HepG2 (cell line): Measurements from ENCODE around the gene PALM. TPM values are rescaled to one million over a fixed set of nuclear protein-coding genes. Genes with fewer than 3 reads are reported as not detected.

Experiments used
- CAMTA2 ChIP-seq: sonication (generic); formaldehyde crosslinking; IDR thresholded peaks from 2 replicates; pipeline ENCODE4 v1.4.0; 2020; ENCODE audit warnings: mild to moderate bottlenecking, missing genetic modification reagents, borderline replicate concordance
- FOXM1 ChIP-seq: sonication (generic); formaldehyde crosslinking; IDR thresholded peaks from 2 replicates; pipeline ENCODE4 v1.5.0; 2020; ENCODE audit warnings: missing genetic modification reagents
- KDM6A ChIP-seq: IDR thresholded peaks from 2 replicates; pipeline ENCODE4 v1.6.1; 2016; ENCODE audit warnings: low read depth
- MED1 ChIP-seq: sonication (generic); formaldehyde crosslinking; IDR thresholded peaks from 2 replicates; pipeline ENCODE4 v1.4.0; 2020; ENCODE audit warnings: missing genetic modification reagents
- MTF1 ChIP-seq: sonication (generic); formaldehyde crosslinking; IDR thresholded peaks from 2 replicates; pipeline ENCODE4 v1.5.0; 2020; ENCODE audit warnings: missing genetic modification reagents
- NPAS2 ChIP-seq: sonication (generic); formaldehyde crosslinking; IDR thresholded peaks from 2 replicates; pipeline ENCODE4 v1.8.0; 2022; ENCODE audit warnings: mild to moderate bottlenecking, missing genetic modification reagents, borderline replicate concordance
- PHB2 ChIP-seq: fragments of 450-650 bp; IDR thresholded peaks from 2 replicates; pipeline ENCODE4 v1.6.1; 2018; ENCODE audit not compliant: partially characterized antibody
- SMAD3 ChIP-seq: sonication (generic); formaldehyde crosslinking; IDR thresholded peaks from 2 replicates; pipeline ENCODE4 v1.4.0; 2020; ENCODE audit warnings: missing genetic modification reagents
- ZBTB7A ChIP-seq: sonication (generic); formaldehyde crosslinking; IDR thresholded peaks from 2 replicates; pipeline ENCODE4 v1.8.0; 2022; ENCODE audit warnings: mild to moderate bottlenecking, missing genetic modification reagents
- ZNF343 ChIP-seq: sonication (generic); formaldehyde crosslinking; IDR thresholded peaks from 2 replicates; pipeline ENCODE4 v1.4.0; 2020; ENCODE audit warnings: mild to moderate bottlenecking, missing genetic modification reagents
- ZNF44 ChIP-seq: sonication (generic); formaldehyde crosslinking; IDR thresholded peaks from 2 replicates; pipeline ENCODE4 v1.5.1; 2020; ENCODE audit warnings: mild to moderate bottlenecking, missing genetic modification reagents
- ZNF501 ChIP-seq: sonication (generic); formaldehyde crosslinking; IDR thresholded peaks from 2 replicates; pipeline ENCODE4 v1.5.1; 2020; ENCODE audit warnings: mild to moderate bottlenecking, moderate library complexity, missing genetic modification reagents
- ZNF530 ChIP-seq: sonication (generic); formaldehyde crosslinking; IDR thresholded peaks from 2 replicates; pipeline ENCODE4 v1.5.0; 2020; ENCODE audit warnings: low read depth, mild to moderate bottlenecking, missing genetic modification reagents
- polyA plus RNA-seq, 8 experiments: library from polyadenylated mRNA; depleted of rRNA in 3 of 8; stranded (reverse) in 7 of 8; unstranded in 1 of 8; fragments of >200 nt; fragmentation: Illumina TruSeq in 4 of 8; extraction: Trizol in 4 of 8; gene quantifications; 2 replicates each; pipeline versions ENCODE4 v1.2.1 to v1.2.3, GENCODE V29; 2011 to 2016; ENCODE audit warnings: low read depth in 4 of 8, missing spikeins in 1 of 8, mixed read lengths in 1 of 8; ENCODE audit not compliant: insufficient read depth in 1 of 8
- total RNA-seq, 5 experiments: library from RNA; depleted of rRNA; stranded (reverse); fragments of >200 nt; fragmentation: Illumina TruSeq; extraction: Trizol; gene quantifications; 2 replicates each; pipeline ENCODE4 v1.2.3, GENCODE V29; 2016; ENCODE audit warnings: low read depth in 1 of 5
- TF ChIP-seq, protein P1 (sequence below): sonication (generic); formaldehyde crosslinking; IDR thresholded peaks from 2 replicates; pipeline ENCODE4 v1.5.1; 2020; ENCODE audit warnings: missing genetic modification reagents, mild to moderate bottlenecking, borderline replicate concordance
- TF ChIP-seq, protein P2 (sequence below): sonication (generic); formaldehyde crosslinking; IDR thresholded peaks from 2 replicates; pipeline ENCODE4 v1.5.0; 2020; ENCODE audit warnings: missing genetic modification reagents
- TF ChIP-seq, protein P3 (sequence below): sonication (generic); formaldehyde crosslinking; IDR thresholded peaks from 2 replicates; pipeline ENCODE4 v1.4.0; 2020; ENCODE audit warnings: mild to moderate bottlenecking, missing genetic modification reagents
- TF ChIP-seq, protein P4 (sequence below), 2 experiments: sonication (generic) in 1 of 2; formaldehyde crosslinking in 1 of 2; IDR thresholded peaks; 2 replicates each; pipeline versions ENCODE4 v1.4.0 to v1.6.1; 2018 to 2020; ENCODE audit warnings: missing genetic modification reagents in 2 of 2, borderline replicate concordance in 1 of 2, low read depth in 1 of 2, mild to moderate bottlenecking in 1 of 2, missing biosample characterization in 1 of 2
- TF ChIP-seq, protein P5 (sequence below): sonication (generic); formaldehyde crosslinking; IDR thresholded peaks from 2 replicates; pipeline ENCODE4 v1.4.0; 2020; ENCODE audit warnings: mild to moderate bottlenecking, missing genetic modification reagents
- TF ChIP-seq, protein P6 (sequence below): sonication (generic); formaldehyde crosslinking; IDR thresholded peaks from 2 replicates; pipeline ENCODE4 v1.4.0; 2020; ENCODE audit warnings: missing genetic modification reagents

Gene PALM
- total and polyA plus RNA-seq, 2 of the 13 experiments (the other 11 are each of a cell fraction or from before 2014, with no cell fraction given), result 4.0 to 9.7 TPM

DNA sequence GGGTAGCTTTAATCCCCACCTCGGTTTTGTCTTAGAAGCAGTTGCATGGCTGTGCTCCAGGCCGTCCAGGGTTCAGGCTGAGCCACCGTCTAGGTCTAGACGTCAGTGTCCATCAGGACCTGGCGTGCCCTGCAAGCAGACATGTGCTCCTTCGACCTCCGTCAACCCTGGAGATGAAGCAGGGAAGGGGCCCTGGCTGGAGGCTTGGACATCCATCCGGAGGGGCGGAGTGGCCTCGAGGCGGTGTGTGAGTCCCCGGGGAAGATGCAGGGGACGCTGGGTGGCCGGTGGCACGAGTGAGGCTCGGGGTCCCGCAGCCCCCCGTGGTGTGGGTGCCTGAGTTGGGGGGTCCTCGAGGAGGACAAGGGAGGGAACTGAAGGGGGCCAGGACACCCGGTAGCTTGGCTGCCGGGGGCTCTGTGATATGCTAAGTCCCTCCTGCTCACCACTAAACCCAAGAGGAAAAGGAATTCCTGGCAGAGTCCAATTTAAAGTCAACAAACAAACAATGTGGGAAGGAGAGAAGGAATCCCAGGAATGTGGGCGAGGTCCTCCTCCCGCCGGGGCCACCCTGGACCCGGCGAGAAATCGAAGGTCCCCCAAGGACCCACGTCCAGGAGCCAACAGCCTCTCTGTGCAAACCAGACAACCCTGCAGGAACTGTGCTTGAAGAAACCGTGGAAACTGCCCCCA lies 73.6 kb downstream of the PALM start (continued):
- TF ChIP-seq, protein P1, sequence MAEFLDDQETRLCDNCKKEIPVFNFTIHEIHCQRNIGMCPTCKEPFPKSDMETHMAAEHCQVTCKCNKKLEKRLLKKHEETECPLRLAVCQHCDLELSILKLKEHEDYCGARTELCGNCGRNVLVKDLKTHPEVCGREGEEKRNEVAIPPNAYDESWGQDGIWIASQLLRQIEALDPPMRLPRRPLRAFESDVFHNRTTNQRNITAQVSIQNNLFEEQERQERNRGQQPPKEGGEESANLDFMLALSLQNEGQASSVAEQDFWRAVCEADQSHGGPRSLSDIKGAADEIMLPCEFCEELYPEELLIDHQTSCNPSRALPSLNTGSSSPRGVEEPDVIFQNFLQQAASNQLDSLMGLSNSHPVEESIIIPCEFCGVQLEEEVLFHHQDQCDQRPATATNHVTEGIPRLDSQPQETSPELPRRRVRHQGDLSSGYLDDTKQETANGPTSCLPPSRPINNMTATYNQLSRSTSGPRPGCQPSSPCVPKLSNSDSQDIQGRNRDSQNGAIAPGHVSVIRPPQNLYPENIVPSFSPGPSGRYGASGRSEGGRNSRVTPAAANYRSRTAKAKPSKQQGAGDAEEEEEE, result no peak
- TF ChIP-seq ZNF530 (no peak), SMAD3 (CRISPR knock-in tag) (no peak), ZNF501 (CRISPR knock-in tag) (no peak), CAMTA2 (CRISPR knock-in tag) (no peak), FOXM1 (CRISPR knock-in tag) (no peak), KDM6A (CRISPR knock-in tag) (peak; percentile 68), ZNF343 (CRISPR knock-in tag) (no peak), PHB2 (no peak), MED1 (peak; percentile 62), NPAS2 (no peak), MTF1 (CRISPR knock-in tag) (no peak), ZNF44 (CRISPR knock-in tag) (no peak), ZBTB7A (CRISPR knock-in tag) (peak; percentile 56; the same call in 1 of the 2 replicates)
- TF ChIP-seq, protein P2, sequence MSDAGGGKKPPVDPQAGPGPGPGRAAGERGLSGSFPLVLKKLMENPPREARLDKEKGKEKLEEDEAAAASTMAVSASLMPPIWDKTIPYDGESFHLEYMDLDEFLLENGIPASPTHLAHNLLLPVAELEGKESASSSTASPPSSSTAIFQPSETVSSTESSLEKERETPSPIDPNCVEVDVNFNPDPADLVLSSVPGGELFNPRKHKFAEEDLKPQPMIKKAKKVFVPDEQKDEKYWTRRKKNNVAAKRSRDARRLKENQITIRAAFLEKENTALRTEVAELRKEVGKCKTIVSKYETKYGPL (CRISPR knock-in tag), result no peak
- TF ChIP-seq, protein P3, sequence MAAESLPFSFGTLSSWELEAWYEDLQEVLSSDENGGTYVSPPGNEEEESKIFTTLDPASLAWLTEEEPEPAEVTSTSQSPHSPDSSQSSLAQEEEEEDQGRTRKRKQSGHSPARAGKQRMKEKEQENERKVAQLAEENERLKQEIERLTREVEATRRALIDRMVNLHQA (CRISPR knock-in tag), result no peak
- TF ChIP-seq, protein P4, sequence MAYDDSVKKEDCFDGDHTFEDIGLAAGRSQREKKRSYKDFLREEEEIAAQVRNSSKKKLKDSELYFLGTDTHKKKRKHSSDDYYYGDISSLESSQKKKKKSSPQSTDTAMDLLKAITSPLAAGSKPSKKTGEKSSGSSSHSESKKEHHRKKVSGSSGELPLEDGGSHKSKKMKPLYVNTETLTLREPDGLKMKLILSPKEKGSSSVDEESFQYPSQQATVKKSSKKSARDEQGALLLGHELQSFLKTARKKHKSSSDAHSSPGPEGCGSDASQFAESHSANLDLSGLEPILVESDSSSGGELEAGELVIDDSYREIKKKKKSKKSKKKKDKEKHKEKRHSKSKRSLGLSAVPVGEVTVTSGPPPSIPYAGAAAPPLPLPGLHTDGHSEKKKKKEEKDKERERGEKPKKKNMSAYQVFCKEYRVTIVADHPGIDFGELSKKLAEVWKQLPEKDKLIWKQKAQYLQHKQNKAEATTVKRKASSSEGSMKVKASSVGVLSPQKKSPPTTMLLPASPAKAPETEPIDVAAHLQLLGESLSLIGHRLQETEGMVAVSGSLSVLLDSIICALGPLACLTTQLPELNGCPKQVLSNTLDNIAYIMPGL (CRISPR knock-in tag; IDR thresholded peaks at IDR 0.05; ENCODE audit: borderline replicate concordance in 1 of 2, low read depth in 1 of 2), result peak in 1 of 2 experiments; percentile 28; a peak in 2 of 4 replicates
- TF ChIP-seq, protein P5, sequence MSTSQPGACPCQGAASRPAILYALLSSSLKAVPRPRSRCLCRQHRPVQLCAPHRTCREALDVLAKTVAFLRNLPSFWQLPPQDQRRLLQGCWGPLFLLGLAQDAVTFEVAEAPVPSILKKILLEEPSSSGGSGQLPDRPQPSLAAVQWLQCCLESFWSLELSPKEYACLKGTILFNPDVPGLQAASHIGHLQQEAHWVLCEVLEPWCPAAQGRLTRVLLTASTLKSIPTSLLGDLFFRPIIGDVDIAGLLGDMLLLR, result no peak
- TF ChIP-seq, protein P6, sequence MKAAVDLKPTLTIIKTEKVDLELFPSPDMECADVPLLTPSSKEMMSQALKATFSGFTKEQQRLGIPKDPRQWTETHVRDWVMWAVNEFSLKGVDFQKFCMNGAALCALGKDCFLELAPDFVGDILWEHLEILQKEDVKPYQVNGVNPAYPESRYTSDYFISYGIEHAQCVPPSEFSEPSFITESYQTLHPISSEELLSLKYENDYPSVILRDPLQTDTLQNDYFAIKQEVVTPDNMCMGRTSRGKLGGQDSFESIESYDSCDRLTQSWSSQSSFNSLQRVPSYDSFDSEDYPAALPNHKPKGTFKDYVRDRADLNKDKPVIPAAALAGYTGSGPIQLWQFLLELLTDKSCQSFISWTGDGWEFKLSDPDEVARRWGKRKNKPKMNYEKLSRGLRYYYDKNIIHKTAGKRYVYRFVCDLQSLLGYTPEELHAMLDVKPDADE, result no peak
